NCI-H2081 treated with DMSO at 0.1 percent for 48 hours (cell line): ENCODE results near the gene CABP4.
"Not testable (repeated sequence)": the region's sequence is repeated elsewhere in the genome, so short reads cannot be mapped to it uniquely, and the experiment has no call there.

Experiments used
- DNase-seq: peaks from one replicate; lab custom pipeline; 2025; lab: John Stamatoyannopoulos, UW

CABP4 gene

GRCh38 chr11:67453816-67454732 is 1.1 kb upstream of the CABP4 start:
- DNase-seq, result no peak

GRCh38 chr11:67456068-67456705 is 1.0 kb downstream of the CABP4 start:
- DNase-seq, result no peak

- DNase-seq, result no peak
Observed at GRCh38 chr11:67457453-67457852, 2.3 kb downstream of the CABP4 start.

- DNase-seq, result no peak
Observed at GRCh38 chr11:67458266-67458665, 3.1 kb downstream of the CABP4 start.

GRCh38 chr11:67463186-67463585 is 8.0 kb downstream of the CABP4 start:
- DNase-seq, result no peak

GRCh38 chr11:67463680-67464410 is 8.7 kb downstream of the CABP4 start:
- DNase-seq, result no peak

GRCh38 chr11:67464411-67465188 is 9.4 kb downstream of the CABP4 start:
- DNase-seq, result peak; percentile 61

GRCh38 chr11:67465189-67465510 is 10.0 kb downstream of the CABP4 start:
- no peak for DNase-seq

GRCh38 chr11:67465530-67465929 is 10.4 kb downstream of the CABP4 start:
- DNase-seq, result not testable (repeated sequence)

GRCh38 chr11:67466367-67466766 is 11.2 kb downstream of the CABP4 start:
- DNase-seq, result no peak

GRCh38 chr11:67466962-67467771 is 12.0 kb downstream of the CABP4 start:
- DNase-seq, result no peak

GRCh38 chr11:67468056-67468455 is 12.9 kb downstream of the CABP4 start:
- no peak for DNase-seq

- DNase-seq, result no peak
Observed at GRCh38 chr11:67468456-67468758, 13.3 kb downstream of the CABP4 start.

GRCh38 chr11:67468759-67469507 is 13.8 kb downstream of the CABP4 start, which contains the start of gene TMEM134:
Gene TMEM134, minus strand, starts transcription at chr11:67469251. Its CDS starts 59 bp downstream, at chr11:67469192.
- peak; percentile 50 for DNase-seq

GRCh38 chr11:67469508-67469811 is 14.3 kb downstream of the CABP4 start:
- DNase-seq, result no peak

GRCh38 chr11:67470337-67471002 is 15.3 kb downstream of the CABP4 start:
- no peak for DNase-seq

GRCh38 chr11:67472882-67473281 is 17.7 kb downstream of the CABP4 start:
- DNase-seq, result no peak

- DNase-seq, result not testable (repeated sequence)
Observed at GRCh38 chr11:67476692-67477091, 21.5 kb downstream of the CABP4 start.

GRCh38 chr11:67477344-67478050 is 22.3 kb downstream of the CABP4 start:
- DNase-seq, result not testable (repeated sequence)
